ENCODE results near the gene SERPINE1. TPM values are rescaled to one million over a fixed set of nuclear protein-coding genes. Genes with fewer than 3 reads are reported as not detected.

The SERPINE1 gene
- total and polyA plus RNA-seq, 2 of the 13 experiments (the other 11 are each of a cell fraction or from before 2014, with no cell fraction given) = 21.2 to 1,576 TPM

DNA sequence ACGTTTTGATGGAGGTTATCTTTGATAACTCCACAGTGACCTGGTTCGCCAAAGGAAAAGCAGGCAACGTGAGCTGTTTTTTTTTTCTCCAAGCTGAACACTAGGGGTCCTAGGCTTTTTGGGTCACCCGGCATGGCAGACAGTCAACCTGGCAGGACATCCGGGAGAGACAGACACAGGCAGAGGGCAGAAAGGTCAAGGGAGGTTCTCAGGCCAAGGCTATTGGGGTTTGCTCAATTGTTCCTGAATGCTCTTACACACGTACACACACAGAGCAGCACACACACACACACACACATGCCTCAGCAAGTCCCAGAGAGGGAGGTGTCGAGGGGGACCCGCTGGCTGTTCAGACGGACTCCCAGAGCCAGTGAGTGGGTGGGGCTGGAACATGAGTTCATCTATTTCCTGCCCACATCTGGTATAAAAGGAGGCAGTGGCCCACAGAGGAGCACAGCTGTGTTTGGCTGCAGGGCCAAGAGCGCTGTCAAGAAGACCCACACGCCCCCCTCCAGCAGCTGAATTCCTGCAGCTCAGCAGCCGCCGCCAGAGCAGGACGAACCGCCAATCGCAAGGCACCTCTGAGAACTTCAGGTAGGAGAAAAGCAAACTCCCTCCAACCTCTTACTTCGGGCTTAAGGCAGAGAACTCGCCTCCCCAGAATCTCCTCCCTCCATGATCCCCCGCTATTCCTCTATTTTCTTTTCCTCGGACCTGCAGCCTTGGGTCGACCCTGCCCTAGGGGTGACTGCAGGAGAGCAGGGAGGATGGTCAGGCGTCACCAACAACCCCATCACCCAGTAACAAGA is at the start of gene SERPINE1 (continued):
- TF ChIP-seq ZFX (CRISPR knock-in tag; IDR thresholded peaks at IDR 0.05; ENCODE audit: low read depth) (peak; percentile 68), ZNF501 (CRISPR knock-in tag; IDR thresholded peaks at IDR 0.05) (peak; percentile 76), FOSL2 (CRISPR knock-in tag; IDR thresholded peaks at IDR 0.05) (peak; percentile 77), ZNF780A (CRISPR knock-in tag; IDR thresholded peaks at IDR 0.05) (no peak), TMF1 (CRISPR knock-in tag; IDR thresholded peaks at IDR 0.05; ENCODE audit: low read depth) (peak; percentile 75), ZNF331 (CRISPR knock-in tag; IDR thresholded peaks at IDR 0.05) (peak; percentile 81), REPIN1 (CRISPR knock-in tag; IDR thresholded peaks at IDR 0.05; ENCODE audit: borderline replicate concordance, low read depth) (peak; percentile 81), ZSCAN29 (CRISPR knock-in tag; conservative IDR thresholded peaks at IDR 0.05) (peak; percentile 76; the same call in 1 of the 2 replicates), TSC22D2 (CRISPR knock-in tag; IDR thresholded peaks at IDR 0.05; ENCODE audit: borderline replicate concordance) (no peak; the same call in 1 of the 2 replicates), ZNF747 (CRISPR knock-in tag; IDR thresholded peaks at IDR 0.05; ENCODE audit: borderline replicate concordance) (peak; percentile 26; the same call in 1 of the 2 replicates), STAG1 (CRISPR knock-in tag; IDR thresholded peaks at IDR 0.05) (peak; percentile 18; the same call in 1 of the 2 replicates), RBAK (CRISPR knock-in tag; IDR thresholded peaks at IDR 0.05) (no peak), ZNF484 (CRISPR knock-in tag; IDR thresholded peaks at IDR 0.05; ENCODE audit: borderline replicate concordance, low read depth) (no peak)
- TF ChIP-seq, protein P1, sequence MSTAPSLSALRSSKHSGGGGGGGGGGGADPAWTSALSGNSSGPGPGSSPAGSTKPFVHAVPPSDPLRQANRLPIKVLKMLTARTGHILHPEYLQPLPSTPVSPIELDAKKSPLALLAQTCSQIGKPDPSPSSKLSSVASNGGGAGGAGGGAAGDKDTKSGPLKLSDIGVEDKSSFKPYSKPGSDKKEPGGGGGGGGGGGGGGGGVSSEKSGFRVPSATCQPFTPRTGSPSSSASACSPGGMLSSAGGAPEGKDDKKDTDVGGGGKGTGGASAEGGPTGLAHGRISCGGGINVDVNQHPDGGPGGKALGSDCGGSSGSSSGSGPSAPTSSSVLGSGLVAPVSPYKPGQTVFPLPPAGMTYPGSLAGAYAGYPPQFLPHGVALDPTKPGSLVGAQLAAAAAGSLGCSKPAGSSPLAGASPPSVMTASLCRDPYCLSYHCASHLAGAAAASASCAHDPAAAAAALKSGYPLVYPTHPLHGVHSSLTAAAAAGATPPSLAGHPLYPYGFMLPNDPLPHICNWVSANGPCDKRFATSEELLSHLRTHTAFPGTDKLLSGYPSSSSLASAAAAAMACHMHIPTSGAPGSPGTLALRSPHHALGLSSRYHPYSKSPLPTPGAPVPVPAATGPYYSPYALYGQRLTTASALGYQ (CRISPR knock-in tag; IDR thresholded peaks at IDR 0.05) = peak; percentile 37; the same call in 1 of the 2 replicates
- TF ChIP-seq, protein P2, sequence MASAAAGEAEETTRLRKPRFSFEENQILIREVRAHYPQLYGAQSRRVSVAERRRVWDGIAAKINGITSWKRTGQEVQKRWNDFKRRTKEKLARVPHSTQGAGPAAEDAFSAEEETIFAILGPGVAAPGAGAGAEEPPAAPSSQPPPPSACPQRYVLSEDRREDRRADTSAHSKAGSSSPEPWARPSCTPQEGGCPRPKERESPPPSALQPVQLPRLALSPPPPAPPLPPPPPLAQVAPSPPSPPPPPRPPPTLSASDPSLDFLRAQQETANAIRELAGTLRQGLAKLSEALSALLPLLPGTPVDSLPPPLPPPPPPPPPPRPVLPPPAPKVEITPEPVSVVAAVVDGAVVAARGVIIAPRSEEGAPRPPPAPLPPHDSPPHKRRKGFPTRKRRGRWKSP (CRISPR knock-in tag; IDR thresholded peaks at IDR 0.05) = 0 out of 2 replicates have a peak, but pooled peaks have one; percentile 15
- TF ChIP-seq, protein P3, sequence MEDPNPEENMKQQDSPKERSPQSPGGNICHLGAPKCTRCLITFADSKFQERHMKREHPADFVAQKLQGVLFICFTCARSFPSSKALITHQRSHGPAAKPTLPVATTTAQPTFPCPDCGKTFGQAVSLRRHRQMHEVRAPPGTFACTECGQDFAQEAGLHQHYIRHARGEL (CRISPR knock-in tag; IDR thresholded peaks at IDR 0.05) = no peak
- TF ChIP-seq, protein P4, sequence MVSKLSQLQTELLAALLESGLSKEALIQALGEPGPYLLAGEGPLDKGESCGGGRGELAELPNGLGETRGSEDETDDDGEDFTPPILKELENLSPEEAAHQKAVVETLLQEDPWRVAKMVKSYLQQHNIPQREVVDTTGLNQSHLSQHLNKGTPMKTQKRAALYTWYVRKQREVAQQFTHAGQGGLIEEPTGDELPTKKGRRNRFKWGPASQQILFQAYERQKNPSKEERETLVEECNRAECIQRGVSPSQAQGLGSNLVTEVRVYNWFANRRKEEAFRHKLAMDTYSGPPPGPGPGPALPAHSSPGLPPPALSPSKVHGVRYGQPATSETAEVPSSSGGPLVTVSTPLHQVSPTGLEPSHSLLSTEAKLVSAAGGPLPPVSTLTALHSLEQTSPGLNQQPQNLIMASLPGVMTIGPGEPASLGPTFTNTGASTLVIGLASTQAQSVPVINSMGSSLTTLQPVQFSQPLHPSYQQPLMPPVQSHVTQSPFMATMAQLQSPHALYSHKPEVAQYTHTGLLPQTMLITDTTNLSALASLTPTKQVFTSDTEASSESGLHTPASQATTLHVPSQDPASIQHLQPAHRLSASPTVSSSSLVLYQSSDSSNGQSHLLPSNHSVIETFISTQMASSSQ (IDR thresholded peaks at IDR 0.05; ENCODE audit: low read depth) = peak; percentile 75
- TF ChIP-seq, protein P4 (CRISPR knock-in tag; IDR thresholded peaks at IDR 0.05; ENCODE audit: borderline replicate concordance) = peak; percentile 89
- TF ChIP-seq, protein P5, sequence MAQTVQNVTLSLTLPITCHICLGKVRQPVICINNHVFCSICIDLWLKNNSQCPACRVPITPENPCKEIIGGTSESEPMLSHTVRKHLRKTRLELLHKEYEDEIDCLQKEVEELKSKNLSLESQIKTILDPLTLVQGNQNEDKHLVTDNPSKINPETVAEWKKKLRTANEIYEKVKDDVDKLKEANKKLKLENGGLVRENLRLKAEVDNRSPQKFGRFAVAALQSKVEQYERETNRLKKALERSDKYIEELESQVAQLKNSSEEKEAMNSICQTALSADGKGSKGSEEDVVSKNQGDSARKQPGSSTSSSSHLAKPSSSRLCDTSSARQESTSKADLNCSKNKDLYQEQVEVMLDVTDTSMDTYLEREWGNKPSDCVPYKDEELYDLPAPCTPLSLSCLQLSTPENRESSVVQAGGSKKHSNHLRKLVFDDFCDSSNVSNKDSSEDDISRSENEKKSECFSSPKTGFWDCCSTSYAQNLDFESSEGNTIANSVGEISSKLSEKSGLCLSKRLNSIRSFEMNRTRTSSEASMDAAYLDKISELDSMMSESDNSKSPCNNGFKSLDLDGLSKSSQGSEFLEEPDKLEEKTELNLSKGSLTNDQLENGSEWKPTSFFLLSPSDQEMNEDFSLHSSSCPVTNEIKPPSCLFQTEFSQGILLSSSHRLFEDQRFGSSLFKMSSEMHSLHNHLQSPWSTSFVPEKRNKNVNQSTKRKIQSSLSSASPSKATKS (CRISPR knock-in tag; IDR thresholded peaks at IDR 0.05) = peak; percentile 96; the same call in 1 of the 2 replicates

All from HepG2 (cell line).